Tibial artery (tissue), 4 donors: ENCODE data around the gene S100A10.

Experiments used
- DNase-seq, 2 donors: peaks; one replicate each; pipeline ENCODE4 v3.0.0-alpha.2; 2019
- H3K27ac ChIP-seq, 2 donors: fragments of 200-600 bp; sonication (generic) in 1 of 2; 1 replicate in 1 of 2; 2 replicates in 1 of 2; pipeline ENCODE4 v1.5.1; 2018 to 2019; ENCODE audit warnings: mild to moderate bottlenecking in 1 of 2
- H3K27me3 ChIP-seq, 2 donors: fragments of 200-600 bp; sonication (generic) in 1 of 2; one replicate each; pipeline versions ENCODE4 v1.5.1 to v1.6.0; 2016 to 2019
- H3K36me3 ChIP-seq, 3 donors: fragments of 200-600 bp; sonication (generic) in 2 of 3; one replicate each; pipeline ENCODE4 v1.5.1; 2016 to 2019; ENCODE audit warnings: mild to moderate bottlenecking in 2 of 3
- H3K4me1 ChIP-seq, 4 donors: fragments of 200-600 bp; sonication (generic) in 2 of 4; 1 replicate in 3 of 4; 2 replicates in 1 of 4; pipeline ENCODE4 v1.5.1; 2016 to 2019
- H3K4me3 ChIP-seq, 2 donors: fragments of 200-600 bp; sonication (generic) in 1 of 2; 1 replicate in 1 of 2; 2 replicates in 1 of 2; pipeline ENCODE4 v1.5.1; 2018 to 2019; ENCODE audit warnings: mild to moderate bottlenecking in 2 of 2
- H3K9me3 ChIP-seq, 3 donors: fragments of 200-600 bp; sonication (generic) in 1 of 3; one replicate each; pipeline ENCODE4 v1.5.1; 2016 to 2019
- CTCF ChIP-seq, 2 experiments: fragments of 200-600 bp in 1 of 2; fragments of 450-650 bp in 1 of 2; IDR thresholded peaks; one replicate each; pipeline ENCODE4 v1.5.1; 2017 to 2019; ENCODE audit warnings: antibody characterized with exemption in 2 of 2, mild to moderate bottlenecking in 1 of 2, moderate library complexity in 1 of 2
- intact Hi-C: fragments of 100-400 bp; cut with DNase I; formaldehyde crosslinking; loops from one replicate; pipeline ENCODE4 v1.15.0; 2023; ENCODE audit warnings: low total_unique reads

The S100A10 gene

GRCh38 chr1:151960780-151961513 lies 32.7 kb downstream of the S100A10 start:
- H3K4me3 ChIP-seq, result no peak overlapping the region
- H3K27me3 ChIP-seq, result no peaks in the 10 kb centered on the region
- H3K36me3 ChIP-seq, result no peaks in the 10 kb centered on the region
- intact Hi-C loops, result no loop called here
- TF ChIP-seq CTCF (IDR thresholded peaks at IDR 0.05), result no peak
- DNase-seq, result no peak
- H3K27ac ChIP-seq, result no peak overlapping the region
- no peaks in the 10 kb centered on the region for H3K9me3 ChIP-seq
- no peaks in the 10 kb centered on the region for H3K4me1 ChIP-seq

GRCh38 chr1:151958959-151959358 lies 34.7 kb downstream of the S100A10 start:
- Histone ChIP-seq H3K4me3 (no peak overlapping the region), H3K4me1 (no peaks in the 10 kb centered on the region), H3K27ac (no peak overlapping the region), H3K27me3 (no peaks in the 10 kb centered on the region), H3K36me3 (no peaks in the 10 kb centered on the region), H3K9me3 (no peaks in the 10 kb centered on the region)
- no peak for TF ChIP-seq CTCF (IDR thresholded peaks at IDR 0.05)
- intact Hi-C loops, result no loop called here
- no peak for DNase-seq

- no peak overlapping the region for H3K27ac ChIP-seq
- no peaks in the 10 kb centered on the region for H3K4me1 ChIP-seq
- H3K27me3 ChIP-seq, result no peaks in the 10 kb centered on the region
- no peak for TF ChIP-seq CTCF (IDR thresholded peaks at IDR 0.05)
- intact Hi-C loops, result no loop called here
- H3K4me3 ChIP-seq, result no peak overlapping the region
- no peaks in the 10 kb centered on the region for H3K9me3 ChIP-seq
- no peaks in the 10 kb centered on the region for H3K36me3 ChIP-seq
- no peak for DNase-seq
Measured at GRCh38 chr1:151956957-151957497, 36.6 kb downstream of the S100A10 start.

- no peak overlapping the region for H3K27ac ChIP-seq
- no peak for TF ChIP-seq CTCF (IDR thresholded peaks at IDR 0.05)
- H3K36me3 ChIP-seq, result no peaks in the 10 kb centered on the region
- no peak overlapping the region for H3K4me3 ChIP-seq
- H3K9me3 ChIP-seq, result no peaks in the 10 kb centered on the region
- intact Hi-C loops, result no loop called here
- H3K4me1 ChIP-seq, result no peaks in the 10 kb centered on the region
- H3K27me3 ChIP-seq, result no peaks in the 10 kb centered on the region
- DNase-seq, result no peak
Measured at GRCh38 chr1:151953409-151954094, 40.1 kb downstream of the S100A10 start.

- no peak for DNase-seq
Measured at GRCh38 chr1:151952811-151953210, 40.8 kb downstream of the S100A10 start.

More at GRCh38 chr1:151952811-151953210, 40.8 kb downstream of the S100A10 start:
- Histone ChIP-seq H3K27ac (no peak overlapping the region), H3K4me1 (no peaks in the 10 kb centered on the region), H3K9me3 (no peaks in the 10 kb centered on the region), H3K36me3 (no peaks in the 10 kb centered on the region), H3K4me3 (no peak overlapping the region), H3K27me3 (no peaks in the 10 kb centered on the region)
- TF ChIP-seq CTCF (IDR thresholded peaks at IDR 0.05), result no peak
- intact Hi-C loops, result no loop called here
